Measurements from ENCODE around the gene ZNF462. TPM values are rescaled to one million over a fixed set of nuclear protein-coding genes. Genes with fewer than 3 reads are reported as not detected.

ZNF462 gene
- total and polyA plus RNA-seq, 2 of the 13 experiments (the other 11 are each of a cell fraction or from before 2014, with no cell fraction given): not detected

GRCh38 chr9:106883030-106883429 lies 20.1 kb downstream of the ZNF462 start (continued):
- TF ChIP-seq, protein P1, sequence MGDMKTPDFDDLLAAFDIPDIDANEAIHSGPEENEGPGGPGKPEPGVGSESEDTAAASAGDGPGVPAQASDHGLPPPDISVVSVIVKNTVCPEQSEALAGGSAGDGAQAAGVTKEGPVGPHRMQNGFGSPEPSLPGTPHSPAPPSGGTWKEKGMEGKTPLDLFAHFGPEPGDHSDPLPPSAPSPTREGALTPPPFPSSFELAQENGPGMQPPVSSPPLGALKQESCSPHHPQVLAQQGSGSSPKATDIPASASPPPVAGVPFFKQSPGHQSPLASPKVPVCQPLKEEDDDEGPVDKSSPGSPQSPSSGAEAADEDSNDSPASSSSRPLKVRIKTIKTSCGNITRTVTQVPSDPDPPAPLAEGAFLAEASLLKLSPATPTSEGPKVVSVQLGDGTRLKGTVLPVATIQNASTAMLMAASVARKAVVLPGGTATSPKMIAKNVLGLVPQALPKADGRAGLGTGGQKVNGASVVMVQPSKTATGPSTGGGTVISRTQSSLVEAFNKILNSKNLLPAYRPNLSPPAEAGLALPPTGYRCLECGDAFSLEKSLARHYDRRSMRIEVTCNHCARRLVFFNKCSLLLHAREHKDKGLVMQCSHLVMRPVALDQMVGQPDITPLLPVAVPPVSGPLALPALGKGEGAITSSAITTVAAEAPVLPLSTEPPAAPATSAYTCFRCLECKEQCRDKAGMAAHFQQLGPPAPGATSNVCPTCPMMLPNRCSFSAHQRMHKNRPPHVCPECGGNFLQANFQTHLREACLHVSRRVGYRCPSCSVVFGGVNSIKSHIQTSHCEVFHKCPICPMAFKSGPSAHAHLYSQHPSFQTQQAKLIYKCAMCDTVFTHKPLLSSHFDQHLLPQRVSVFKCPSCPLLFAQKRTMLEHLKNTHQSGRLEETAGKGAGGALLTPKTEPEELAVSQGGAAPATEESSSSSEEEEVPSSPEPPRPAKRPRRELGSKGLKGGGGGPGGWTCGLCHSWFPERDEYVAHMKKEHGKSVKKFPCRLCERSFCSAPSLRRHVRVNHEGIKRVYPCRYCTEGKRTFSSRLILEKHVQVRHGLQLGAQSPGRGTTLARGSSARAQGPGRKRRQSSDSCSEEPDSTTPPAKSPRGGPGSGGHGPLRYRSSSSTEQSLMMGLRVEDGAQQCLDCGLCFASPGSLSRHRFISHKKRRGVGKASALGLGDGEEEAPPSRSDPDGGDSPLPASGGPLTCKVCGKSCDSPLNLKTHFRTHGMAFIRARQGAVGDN (CRISPR knock-in tag; IDR thresholded peaks at IDR 0.05): no peak
- TF ChIP-seq ZNF180 (CRISPR knock-in tag; IDR thresholded peaks at IDR 0.05; ENCODE audit: borderline replicate concordance, low read depth) (no peak), ZNF143 (CRISPR knock-in tag; IDR thresholded peaks at IDR 0.05) (no peak), ZNF512 (CRISPR knock-in tag; IDR thresholded peaks at IDR 0.05) (no peak), PBX2 (CRISPR knock-in tag; IDR thresholded peaks at IDR 0.05) (no peak)

GRCh38 chr9:106883626-106884190 lies 20.7 kb downstream of the ZNF462 start:
- no TSS peak for BruUV-seq (replicated peaks)
- WGBS (ENCODE audit: low lambda C conversion rate): 27% methylated on average over 2 of the region's 2 CpGs
- intact Hi-C loops (cut with micrococcal nuclease; ENCODE audit: unreplicated experiment): no loop called here
- Histone ChIP-seq H4K20me1 (ENCODE audit: insufficient read depth, low read length) (no peaks in the 10 kb centered on the region), H3K4me1 (ENCODE audit: insufficient read depth, low read length) (no peaks in the 10 kb centered on the region), H3K9me3 (ENCODE audit: low read length) (no peaks in the 10 kb centered on the region), H3K27ac (ENCODE audit: extremely low read length, insufficient read depth, low read length) (no peak overlapping the region), H3K4me2 (ENCODE audit: low read depth, low read length) (no peak overlapping the region), H2AFZ (ENCODE audit: low read length) (no peak overlapping the region), H3K4me3 (replicated peaks in 1 of 3; ENCODE audit: insufficient read depth in 1 of 3, low read depth in 2 of 3, low read length in 3 of 3) (no peak overlapping the region), H3K36me3 (replicated peaks in 1 of 2; ENCODE audit: control insufficient read depth in 1 of 2, insufficient read depth in 2 of 2, low read length in 2 of 2) (no peaks in the 10 kb centered on the region), H3K27me3 (ENCODE audit: control insufficient read depth in 1 of 2, insufficient read depth in 2 of 2, low read length in 2 of 2) (no peaks in the 10 kb centered on the region), H3K79me2 (ENCODE audit: insufficient read depth, low read length) (no peaks in the 10 kb centered on the region), H3K9ac (ENCODE audit: insufficient read depth, low read depth, low read length) (no peak overlapping the region)
- in situ Hi-C loops (cut with HindIII; ENCODE audit: extremely low pct_ligation_motif_present, low pct_unique_long_range_greater_than_20kb): no loop called here
- ATAC-seq (no peak), FAIRE-seq (no peak), DNase-seq (ENCODE audit: low spot score) (no peak)
- POLR2A ChIA-PET: no interaction called here
- CTCF ChIA-PET (ENCODE audit: low intra/inter-chr PET ratio, low total read pairs): no interaction called here
- TF ChIP-seq ESRRA (CRISPR knock-in tag; IDR thresholded peaks at IDR 0.05; ENCODE audit: low read depth) (no peak), ZNF792 (CRISPR knock-in tag; IDR thresholded peaks at IDR 0.05) (no peak), THAP7 (CRISPR knock-in tag; IDR thresholded peaks at IDR 0.05) (no peak), KDM3A (CRISPR knock-in tag; IDR thresholded peaks at IDR 0.05; ENCODE audit: low read depth) (no peak), ZFY (CRISPR knock-in tag; IDR thresholded peaks at IDR 0.05) (no peak), ZNF224 (CRISPR knock-in tag; IDR thresholded peaks at IDR 0.05) (no peak), PAX8 (CRISPR knock-in tag; IDR thresholded peaks at IDR 0.05; ENCODE audit: borderline replicate concordance) (no peak), DR1 (CRISPR knock-in tag; IDR thresholded peaks at IDR 0.05) (no peak)
- TF ChIP-seq, protein P2, sequence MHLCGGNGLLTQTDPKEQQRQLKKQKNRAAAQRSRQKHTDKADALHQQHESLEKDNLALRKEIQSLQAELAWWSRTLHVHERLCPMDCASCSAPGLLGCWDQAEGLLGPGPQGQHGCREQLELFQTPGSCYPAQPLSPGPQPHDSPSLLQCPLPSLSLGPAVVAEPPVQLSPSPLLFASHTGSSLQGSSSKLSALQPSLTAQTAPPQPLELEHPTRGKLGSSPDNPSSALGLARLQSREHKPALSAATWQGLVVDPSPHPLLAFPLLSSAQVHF (CRISPR knock-in tag; IDR thresholded peaks at IDR 0.05): no peak
- TF ChIP-seq, protein P3, sequence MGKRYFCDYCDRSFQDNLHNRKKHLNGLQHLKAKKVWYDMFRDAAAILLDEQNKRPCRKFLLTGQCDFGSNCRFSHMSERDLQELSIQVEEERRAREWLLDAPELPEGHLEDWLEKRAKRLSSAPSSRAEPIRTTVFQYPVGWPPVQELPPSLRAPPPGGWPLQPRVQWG (CRISPR knock-in tag; IDR thresholded peaks at IDR 0.05; ENCODE audit: borderline replicate concordance, low read depth): no peak
